GM12878 (cell line): ENCODE results near the gene TTLL13. TPM values are rescaled to one million over a fixed set of nuclear protein-coding genes. Genes with fewer than 3 reads are reported as not detected.

Source experiments
- ATAC-seq: fragments of 200-7000 bp; cut with Tn5 transposase; 3 replicates; pipeline ENCODE4 v1.9.1; 2020; ENCODE audit warnings: mild to moderate bottlenecking, moderate library complexity
- BruUV-seq: library from RNA; stranded (reverse); fragments of 400-500 nt; replicated peaks from 2 replicates; lab custom pipeline; 2021; lab: Mats Ljungman, UMichigan
- CTCF ChIA-PET: fragments of 300-600 bp; sonication (Branson Sonifier 250); formaldehyde crosslinking; extraction: SDS; loops from one replicate; lab custom pipeline; 2021; ENCODE audit warnings: inconsistent platforms; lab: Yijun Ruan, JAX
- POLR2A ChIA-PET: fragments of 350-600 bp; formaldehyde crosslinking; extraction: SDS; loops from one replicate; lab custom pipeline; 2021; ENCODE audit warnings: inconsistent platforms; lab: Charles Lee
- RAD21 ChIA-PET: fragments of 300-600 bp; sonication (Branson Sonifier 250); formaldehyde crosslinking; loops from one replicate; lab custom pipeline; 2023; ENCODE audit warnings: antibody characterized with exemption; ENCODE audit not compliant: unreplicated experiment; lab: Charles Lee
- SMC1A ChIA-PET: fragments of 300-600 bp; sonication (Branson Sonifier 250); formaldehyde crosslinking; loops from one replicate; lab custom pipeline; 2023; ENCODE audit not compliant: unreplicated experiment, uncharacterized antibody; lab: Charles Lee
- DNase-seq: peaks from one replicate; pipeline ENCODE4 v3.0.0-alpha.2; 2011; ENCODE audit warnings: low read depth, low spot score
- FAIRE-seq: peaks from 3 replicates; lab custom pipeline; 2011; peaks lifted over from hg19 to GRCh38; lab: Jason Lieb, UNC
- H2AFZ ChIP-seq: 2 replicates; pipeline ENCODE4 v1.6.0; 2011; ENCODE audit warnings: low read depth, low read length, control low read depth; ENCODE audit not compliant: control insufficient read depth
- H3K27ac ChIP-seq: 2 replicates; pipeline ENCODE4 v1.5.1; 2011; ENCODE audit warnings: control low read depth; ENCODE audit not compliant: control insufficient read depth, insufficient read depth
- H3K27me3 ChIP-seq, 2 experiments: replicated peaks in 1 of 2; 2 replicates each; pipeline versions ENCODE4 v1.6.0 to v1.6.1; 2011; ENCODE audit warnings: low read length in 1 of 2; ENCODE audit not compliant: control insufficient read depth in 2 of 2, insufficient read depth in 2 of 2
- H3K36me3 ChIP-seq, 2 experiments: 2 replicates each; pipeline ENCODE4 v1.5.1; 2011; ENCODE audit warnings: low read length in 1 of 2; ENCODE audit not compliant: control insufficient read depth in 2 of 2, insufficient read depth in 2 of 2
- H3K4me1 ChIP-seq: 2 replicates; pipeline ENCODE4 v1.6.1; 2011; ENCODE audit warnings: mild to moderate bottlenecking, low read length, moderate library complexity, mixed read lengths; ENCODE audit not compliant: control insufficient read depth, insufficient read depth
- H3K4me2 ChIP-seq: 2 replicates; pipeline ENCODE4 v1.6.0; 2011; ENCODE audit warnings: control low read depth; ENCODE audit not compliant: control insufficient read depth, insufficient read depth
- H3K4me3 ChIP-seq: fragments of 200-600 bp; sonication (generic); 2 replicates; pipeline ENCODE4 v1.5.1; 2016
- H3K79me2 ChIP-seq: 2 replicates; pipeline ENCODE4 v1.6.0; 2011; ENCODE audit warnings: low read length; ENCODE audit not compliant: control insufficient read depth, insufficient read depth
- H3K9ac ChIP-seq: 2 replicates; pipeline ENCODE4 v1.8.0; 2011; ENCODE audit warnings: low read length, control low read depth, mixed read lengths; ENCODE audit not compliant: control insufficient read depth, insufficient read depth
- H3K9me3 ChIP-seq: replicated peaks from 3 replicates; pipeline ENCODE4 v1.5.1; 2011; ENCODE audit warnings: mild to moderate bottlenecking, low read length; ENCODE audit not compliant: control insufficient read depth, insufficient read depth
- H4K20me1 ChIP-seq: 2 replicates; pipeline ENCODE4 v1.6.0; 2011; ENCODE audit not compliant: control insufficient read depth, insufficient read depth
- BHLHE40 ChIP-seq, 2 experiments: fragments of 450-650 bp in 1 of 2; IDR thresholded peaks; 2 replicates each; pipeline ENCODE4 v1.6.1; 2011 to 2017; ENCODE audit warnings: low read depth in 2 of 2, borderline replicate concordance in 1 of 2, improper control_type of control experiment in 1 of 2, low read length in 1 of 2, mild to moderate bottlenecking in 1 of 2
- CREB1 ChIP-seq: IDR thresholded peaks from 2 replicates; pipeline ENCODE4 v1.6.1; 2012; ENCODE audit warnings: low read depth, mild to moderate bottlenecking, inconsistent platforms
- E2F8 ChIP-seq: fragments of 450-650 bp; IDR thresholded peaks from 2 replicates; pipeline ENCODE4 v1.6.1; 2018; ENCODE audit warnings: mild to moderate bottlenecking, low read depth, moderate library complexity; ENCODE audit not compliant: partially characterized antibody
- KAT2A ChIP-seq: conservative IDR thresholded peaks from 2 replicates; pipeline ENCODE4 v1.6.1; 2011; ENCODE audit warnings: low read depth, low read length; ENCODE audit not compliant: control insufficient read depth
- KDM1A ChIP-seq: fragments of 200-600 bp; sonication (generic); IDR thresholded peaks from 2 replicates; pipeline ENCODE4 v1.6.1; 2016; ENCODE audit warnings: borderline replicate concordance
- MLLT1 ChIP-seq: fragments of 450-650 bp; IDR thresholded peaks from 2 replicates; pipeline ENCODE4 v1.6.1; 2016; ENCODE audit warnings: mild to moderate bottlenecking
- PKNOX1 ChIP-seq: fragments of 450-650 bp; IDR thresholded peaks from 2 replicates; pipeline ENCODE4 v1.6.1; 2016; ENCODE audit warnings: mild to moderate bottlenecking
- RAD21 ChIP-seq: IDR thresholded peaks from 2 replicates; pipeline ENCODE4 v1.6.1; 2011; ENCODE audit warnings: mild to moderate bottlenecking, low read depth, low read length, moderate library complexity; ENCODE audit not compliant: insufficient read depth
- SMC3 ChIP-seq: IDR thresholded peaks from 2 replicates; pipeline ENCODE4 v1.6.1; 2011; ENCODE audit warnings: low read length, improper control_type of control experiment, borderline replicate concordance
- SRF ChIP-seq, 2 experiments: IDR thresholded peaks; 2 replicates each; pipeline ENCODE4 v1.6.1; 2011; ENCODE audit warnings: low read depth in 2 of 2, low read length in 2 of 2, mild to moderate bottlenecking in 1 of 2, moderate library complexity in 1 of 2
- SUPT20H ChIP-seq: IDR thresholded peaks from 2 replicates; pipeline ENCODE4 v1.6.1; 2011; ENCODE audit warnings: low read depth, mild to moderate bottlenecking, low read length, moderate library complexity, borderline replicate concordance; ENCODE audit not compliant: control insufficient read depth
- YBX1 ChIP-seq: fragments of 450-650 bp; IDR thresholded peaks from 2 replicates; pipeline ENCODE4 v1.6.1; 2016; ENCODE audit warnings: antibody characterized with exemption
- ZBTB11 ChIP-seq: fragments of 450-650 bp; formaldehyde crosslinking; IDR thresholded peaks from 2 replicates; pipeline ENCODE4 v1.5.0; 2022; ENCODE audit warnings: mild to moderate bottlenecking, missing genetic modification characterization
- WGBS: methylation state at CpG from one replicate; pipeline ENCODE4 v1.1.6; 2016; ENCODE audit warnings: low lambda C conversion rate; ENCODE audit not compliant: insufficient replicate concordance, insufficient coverage; ENCODE audit errors: missing lambda C conversion rate; 5-methylcytosine and 5-hydroxymethylcytosine counted together
- in situ Hi-C: fragments of 300-500 bp; cut with MboI; formaldehyde crosslinking; loops from 9 replicates; pipeline ENCODE4 v1.14.3; 2018; ENCODE audit warnings: mixed read lengths
- intact Hi-C: fragments of 100-400 bp; cut with micrococcal nuclease; formaldehyde crosslinking; loops from one replicate; pipeline ENCODE4 v1.14.2; 2022; ENCODE audit not compliant: unreplicated experiment
- polyA plus RNA-seq, 11 experiments: library from polyadenylated mRNA; depleted of rRNA in 4 of 11; unstranded in 6 of 11; stranded (reverse) in 5 of 11; fragments of >200 nt; fragmentation: Nextera tagmentation in 4 of 11; fragmentation: Illumina TruSeq in 1 of 11; extraction: Ambion mirVana in 4 of 11; extraction: Trizol in 1 of 11; gene quantifications; 1 replicate in 1 of 11; 2 replicates in 10 of 11; pipeline versions ENCODE4 v1.2.1 to v1.2.3, GENCODE V29; 2011 to 2016; ENCODE audit warnings: inconsistent platforms in 2 of 11, missing spikeins in 2 of 11, low read depth in 1 of 11
- total RNA-seq, 4 experiments: library from RNA; depleted of rRNA in 3 of 4; stranded (reverse); fragments of >200 nt in 3 of 4; fragmentation: Illumina TruSeq in 1 of 4; extraction: Trizol in 1 of 4; gene quantifications; 2 replicates each; pipeline versions ENCODE4 v1.2.1 to v1.2.3, GENCODE V29; 2013 to 2021

Gene TTLL13
- total and polyA plus RNA-seq, 10 of the 15 experiments (the other 5 are each of a cell fraction or from before 2014, with no cell fraction given) = 0.03 to 0.32 (median 0.13) TPM; not detected in 1

GRCh38 chr15:90201944-90202375, 47.4 kb upstream of the TTLL13 start:
- ChIA-PET RAD21 (interaction anchor here (0.6 to 4.5 kb wide), 11 partner anchors 10 to 66 kb away, joined by 3 to 30 read pairs (median 5); partner anchors contain the start of genes CIB1 and GDPGP1), CTCF (interaction anchor here (1.0 to 2.5 kb wide), 11 partner anchors 11 to 55 kb away, joined by 3 to 22 read pairs (median 5); partner anchors contain the start of genes CIB1 and GDPGP1), POLR2A (interaction anchor here (0.5 to 7.0 kb wide), 9 partner anchors 10 to 187 kb away, joined by 3 to 101 read pairs (median 5); partner anchors contain the start of genes CIB1 and GDPGP1), SMC1A (interaction anchor here (1.3 to 4.7 kb wide), 12 partner anchors 11 to 60 kb away, joined by 3 to 45 read pairs (median 6); partner anchors contain the start of genes CIB1 and GDPGP1)
- ATAC-seq (peak; percentile 11), FAIRE-seq (no peak), DNase-seq (no peak)
- intact Hi-C loops (loop anchor here (5.0 kb wide), 1 partner anchor 40 kb away; no protein-coding TSS in a partner anchor), in situ Hi-C loops (no loop called here)
- peaks cover 14% of the 10 kb centered on the region for H3K4me1 ChIP-seq
- H4K20me1 ChIP-seq = no peaks in the 10 kb centered on the region; the same call in 1 of the 2 replicates
- no peak overlapping the region for H3K27ac ChIP-seq
- no peaks in the 10 kb centered on the region for H3K9me3 ChIP-seq
- H3K36me3 ChIP-seq = no peaks in the 10 kb centered on the region; a peak in 1 of 4 replicates
- no peak overlapping the region; the same call in 1 of the 2 replicates for H2AFZ ChIP-seq
- whole genome bisulfite sequencing = 11% methylated on average over 14 of the region's 25 CpGs
- H3K27me3 ChIP-seq = no peaks in the 10 kb centered on the region
- peak overlapping the region; percentile 95 for H3K4me3 ChIP-seq
- H3K9ac ChIP-seq = peak overlapping the region; percentile 68
- BruUV-seq = no TSS peak
- H3K79me2 ChIP-seq = no peaks in the 10 kb centered on the region; the same call in 1 of the 2 replicates
- H3K4me2 ChIP-seq = peak overlapping the region; percentile 82
- TF ChIP-seq KDM1A (no peak), PKNOX1 (no peak), SMC3 (no peak), SRF (IDR thresholded peaks at IDR 0.05; ENCODE audit: low read depth in 2 of 2, low read length in 2 of 2) (no peak), BHLHE40 (IDR thresholded peaks at IDR 0.05; ENCODE audit: borderline replicate concordance in 1 of 2, low read depth in 2 of 2, low read length in 1 of 2) (no peak), SUPT20H (no peak), E2F8 (no peak), ZBTB11 (CRISPR knock-in tag) (no peak), YBX1 (no peak), RAD21 (no peak), CREB1 (no peak), KAT2A (no peak), MLLT1 (no peak)
